Lower leg skin (tissue), 4 donors: ENCODE data around the gene TMEM218. TPM values are rescaled to one million over a fixed set of nuclear protein-coding genes. Genes with fewer than 3 reads are reported as not detected.

ENCODE experiments used
- DNase-seq, 2 donors: peaks; one replicate each; pipeline ENCODE4 v3.0.0-alpha.2; 2019; ENCODE audit warnings: low spot score in 2 of 2
- H3K4me3 ChIP-seq: fragments of 200-600 bp; sonication (generic); 2 replicates; pipeline ENCODE4 v1.5.1; 2017; ENCODE audit warnings: mild to moderate bottlenecking, low read depth; ENCODE audit not compliant: poor library complexity, severe bottlenecking
- POLR2A ChIP-seq, 2 donors: fragments of 450-650 bp; IDR thresholded peaks; one replicate each; pipeline ENCODE4 v1.6.1; 2016 to 2017; ENCODE audit warnings: antibody characterized with exemption in 2 of 2, mild to moderate bottlenecking in 1 of 2, moderate library complexity in 1 of 2
- WGBS, 2 donors: methylation state at CpG; one replicate each; pipeline ENCODE4 v1.1.5; 2018; 5-methylcytosine and 5-hydroxymethylcytosine counted together
- intact Hi-C: fragments of 100-400 bp; cut with DNase I; formaldehyde crosslinking; loops from one replicate; pipeline ENCODE4 v1.15.0; 2023; ENCODE audit warnings: low total_unique reads
- total RNA-seq, 4 donors: library from RNA; depleted of rRNA; stranded (reverse); fragments of >200 nt; gene quantifications; one replicate each; pipeline ENCODE4 v1.1.0, GENCODE V29; 2016
- TF ChIP-seq, protein P1 (sequence below), 3 donors: fragments of 450-650 bp; IDR thresholded peaks; one replicate each; pipeline ENCODE4 v1.5.1; 2016; ENCODE audit warnings: antibody characterized with exemption in 3 of 3, mild to moderate bottlenecking in 3 of 3, moderate library complexity in 2 of 3

The TMEM218 gene
- total RNA-seq, 4 donors from 2014 or later = 8.6 to 17.1 (median 13.6) TPM

DNA sequence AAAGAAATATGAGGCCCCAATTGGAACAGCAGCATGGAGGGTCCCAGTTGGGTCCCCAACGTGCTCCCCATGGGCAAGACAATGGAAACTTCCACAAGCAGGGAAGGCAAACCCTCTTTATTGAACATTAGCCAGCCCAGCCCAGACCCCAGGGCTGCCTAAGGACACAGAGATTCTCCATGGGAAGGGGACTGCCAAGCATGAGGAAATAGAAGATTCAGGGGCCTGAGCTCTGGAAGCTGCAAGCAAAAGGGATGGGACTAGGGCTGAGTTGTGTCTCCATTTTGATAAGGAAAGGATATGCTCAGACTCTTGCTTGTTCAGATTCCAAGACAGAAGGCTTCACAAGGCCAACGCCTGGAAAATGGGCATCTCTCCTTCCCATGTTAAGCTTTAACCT, 23.3 kb downstream of the TMEM218 start:
- intact Hi-C loops = no loop called here
- peak in 1 of 2 donors; percentile 66 for DNase-seq
- H3K4me3 ChIP-seq = no peak overlapping the region
- WGBS, 2 donors = 86 to 88% methylated on average over 2 of the region's 2 CpGs
- TF ChIP-seq, protein P1, sequence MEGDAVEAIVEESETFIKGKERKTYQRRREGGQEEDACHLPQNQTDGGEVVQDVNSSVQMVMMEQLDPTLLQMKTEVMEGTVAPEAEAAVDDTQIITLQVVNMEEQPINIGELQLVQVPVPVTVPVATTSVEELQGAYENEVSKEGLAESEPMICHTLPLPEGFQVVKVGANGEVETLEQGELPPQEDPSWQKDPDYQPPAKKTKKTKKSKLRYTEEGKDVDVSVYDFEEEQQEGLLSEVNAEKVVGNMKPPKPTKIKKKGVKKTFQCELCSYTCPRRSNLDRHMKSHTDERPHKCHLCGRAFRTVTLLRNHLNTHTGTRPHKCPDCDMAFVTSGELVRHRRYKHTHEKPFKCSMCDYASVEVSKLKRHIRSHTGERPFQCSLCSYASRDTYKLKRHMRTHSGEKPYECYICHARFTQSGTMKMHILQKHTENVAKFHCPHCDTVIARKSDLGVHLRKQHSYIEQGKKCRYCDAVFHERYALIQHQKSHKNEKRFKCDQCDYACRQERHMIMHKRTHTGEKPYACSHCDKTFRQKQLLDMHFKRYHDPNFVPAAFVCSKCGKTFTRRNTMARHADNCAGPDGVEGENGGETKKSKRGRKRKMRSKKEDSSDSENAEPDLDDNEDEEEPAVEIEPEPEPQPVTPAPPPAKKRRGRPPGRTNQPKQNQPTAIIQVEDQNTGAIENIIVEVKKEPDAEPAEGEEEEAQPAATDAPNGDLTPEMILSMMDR (IDR thresholded peaks at IDR 0.05) = no peak
- TF ChIP-seq POLR2A (IDR thresholded peaks at IDR 0.05) = no peak

DNA sequence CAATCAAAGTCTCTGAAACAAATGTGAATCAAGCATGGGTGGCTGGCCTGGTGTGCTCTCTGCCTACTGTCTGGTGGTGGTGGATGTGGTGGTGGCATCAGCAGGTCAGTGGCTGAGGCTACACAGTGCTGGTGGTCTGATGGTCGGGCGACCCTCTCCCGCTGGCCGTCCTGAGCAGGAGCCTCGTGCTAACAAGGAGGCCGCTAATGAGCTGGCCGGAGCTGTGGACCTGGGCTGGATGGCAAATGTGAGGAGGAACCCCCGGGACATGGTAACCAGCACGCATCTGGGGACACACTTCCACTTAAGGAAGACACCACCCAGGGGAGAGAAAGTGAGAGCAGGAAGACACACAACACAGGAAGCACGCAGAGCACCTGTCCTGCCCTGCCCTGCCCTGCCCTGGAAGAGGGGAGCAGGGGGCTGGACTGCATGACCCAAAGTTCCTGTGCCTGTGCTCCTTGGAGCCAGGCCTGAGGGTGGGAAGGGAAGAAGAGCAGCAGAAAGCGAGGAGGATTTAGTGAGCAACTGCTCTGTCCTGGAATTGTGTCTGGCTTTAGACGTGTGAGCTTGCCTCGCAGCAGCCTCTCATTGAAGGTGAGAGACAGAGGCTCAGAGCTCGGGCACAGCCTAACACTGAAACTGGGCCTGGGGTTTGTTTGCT, 24.7 kb downstream of the TMEM218 start:
- TF ChIP-seq, protein P1 (IDR thresholded peaks at IDR 0.05) = no peak
- no peak for TF ChIP-seq POLR2A (IDR thresholded peaks at IDR 0.05)
- intact Hi-C loops = no loop called here
- peak in 1 of 2 donors; percentile 54 for DNase-seq
- 84 to 87% methylated on average over 12 to 14 of the region's 14 CpGs for WGBS, 2 donors
- no peak overlapping the region for H3K4me3 ChIP-seq

DNA sequence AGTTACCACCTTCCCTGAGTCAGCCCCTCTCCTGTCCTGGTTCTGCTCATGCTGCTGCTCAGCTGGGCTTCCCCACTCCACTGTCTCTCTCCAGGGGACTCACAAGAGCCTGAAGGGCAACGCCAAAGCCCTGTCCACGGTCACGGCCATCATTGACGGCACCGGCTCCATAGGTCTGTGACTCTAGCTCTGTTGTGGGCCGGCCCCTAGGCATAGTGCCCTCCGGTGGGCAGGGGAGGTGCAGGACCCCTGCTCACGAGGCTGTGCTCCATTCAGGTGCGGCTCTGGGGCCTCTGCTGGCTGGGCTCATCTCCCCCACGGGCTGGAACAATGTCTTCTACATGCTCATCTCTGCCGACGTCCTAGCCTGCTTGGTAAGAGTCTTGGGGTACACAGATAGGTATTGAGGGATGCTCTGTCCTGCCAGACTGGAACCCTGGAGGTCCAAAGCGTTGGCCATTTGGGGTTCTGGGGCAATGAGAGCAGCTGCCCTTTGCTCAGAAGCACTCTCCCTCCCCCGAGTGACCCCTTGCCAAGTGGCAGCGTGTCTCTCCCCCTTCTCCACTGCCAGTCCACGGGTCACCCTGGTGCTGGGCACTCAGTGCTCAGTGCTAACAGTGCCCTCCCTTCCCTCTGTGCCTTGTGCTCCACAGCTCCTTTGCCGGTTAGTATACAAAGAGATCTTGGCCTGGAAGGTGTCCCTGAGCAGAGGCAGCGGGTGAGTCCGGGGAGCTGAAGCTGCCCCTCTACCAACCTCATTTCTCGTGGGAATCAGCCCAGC, 25.9 kb downstream of the TMEM218 start:
- intact Hi-C loops = no loop called here
- 86 to 90% methylated on average over 10 to 19 of the region's 20 CpGs for WGBS, 2 donors
- H3K4me3 ChIP-seq = no peak overlapping the region
- no peak for TF ChIP-seq POLR2A (IDR thresholded peaks at IDR 0.05)
- TF ChIP-seq, protein P1 (IDR thresholded peaks at IDR 0.05) = no peak
- peak in 1 of 2 donors; percentile 82 for DNase-seq

DNA sequence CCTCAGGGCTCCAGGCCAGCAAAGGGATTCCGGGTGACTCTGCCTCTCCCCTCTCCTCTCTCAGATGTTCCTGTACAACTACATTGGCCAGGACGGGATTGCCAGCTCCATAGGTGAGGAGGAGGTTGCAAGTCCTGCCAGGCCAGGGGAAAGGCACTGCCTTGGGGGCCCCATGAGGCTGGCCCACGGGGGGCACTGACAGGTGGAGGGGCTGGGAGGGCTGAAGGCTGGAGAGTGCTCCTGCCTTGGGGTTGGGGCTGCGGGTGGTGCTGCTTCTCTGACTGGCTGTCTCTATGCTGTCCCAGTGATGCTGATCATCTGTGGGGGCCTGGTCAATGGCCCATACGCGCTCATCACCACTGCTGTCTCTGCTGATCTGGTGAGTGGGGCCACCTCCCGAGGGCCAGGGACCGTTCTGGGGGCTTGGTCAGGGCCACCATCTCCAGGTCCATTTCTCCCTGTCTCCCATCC, 26.6 kb downstream of the TMEM218 start:
- peak in 1 of 2 donors; percentile 64 for DNase-seq
- intact Hi-C loops = no loop called here
- H3K4me3 ChIP-seq = no peak overlapping the region
- WGBS, 2 donors = 85 to 90% methylated on average over 7 to 8 of the region's 8 CpGs
- TF ChIP-seq, protein P1 (IDR thresholded peaks at IDR 0.05) = no peak
- no peak for TF ChIP-seq POLR2A (IDR thresholded peaks at IDR 0.05)

DNA sequence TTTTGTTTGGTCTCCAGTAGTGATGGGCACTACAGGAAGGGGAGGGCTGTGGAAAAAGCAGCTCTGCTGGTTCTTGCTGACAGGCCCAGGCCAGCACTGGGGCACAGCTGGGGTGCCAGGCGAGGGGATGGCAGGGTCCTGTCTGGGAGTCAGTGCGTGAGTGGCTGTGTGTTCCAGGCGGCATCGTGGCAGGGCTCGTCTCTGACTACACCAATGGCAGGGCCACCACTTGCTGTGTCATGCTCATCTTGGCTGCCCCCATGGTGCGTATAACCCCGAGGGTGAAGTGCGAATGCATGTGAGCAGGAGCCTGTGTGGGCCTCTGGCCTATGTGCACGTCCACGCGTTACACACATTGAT, 27.4 kb downstream of the TMEM218 start:
- H3K4me3 ChIP-seq = no peak overlapping the region
- peak in 1 of 2 donors; percentile 80 for DNase-seq
- TF ChIP-seq POLR2A (IDR thresholded peaks at IDR 0.05) = no peak
- TF ChIP-seq, protein P1 (IDR thresholded peaks at IDR 0.05) = no peak
- intact Hi-C loops = no loop called here
- 73 to 88% methylated on average over 7 to 11 of the region's 11 CpGs for WGBS, 2 donors
